GM18502 (cell line): ENCODE data around the gene CEP170B.

Source experiments
- ATAC-seq: cut with Tn5 transposase; IDR thresholded peaks from one replicate; pipeline ENCODE4 v1.9.1; 2021; ENCODE audit warnings: mild to moderate bottlenecking; ENCODE audit not compliant: unreplicated experiment, poor library complexity

Gene CEP170B

GRCh38 chr14:104866451-104867370, 1.6 kb downstream of the CEP170B start:
- no peak for ATAC-seq

GRCh38 chr14:104867371-104868059, 2.4 kb downstream of the CEP170B start:
- ATAC-seq = no peak

- no peak for ATAC-seq
These were observed 3.1 kb downstream of the CEP170B start for GRCh38 chr14:104868060-104868740.

GRCh38 chr14:104868811-104869572, 3.9 kb downstream of the CEP170B start:
- ATAC-seq = no peak

GRCh38 chr14:104869669-104870367, 4.8 kb downstream of the CEP170B start:
- ATAC-seq = no peak

GRCh38 chr14:104870368-104871144, 5.5 kb downstream of the CEP170B start:
- ATAC-seq = no peak

GRCh38 chr14:104871145-104871655, 6.1 kb downstream of the CEP170B start:
- no peak for ATAC-seq

- no peak for ATAC-seq
These were observed 6.8 kb downstream of the CEP170B start for GRCh38 chr14:104871656-104872468.

- no peak for ATAC-seq
These were observed 7.6 kb downstream of the CEP170B start for GRCh38 chr14:104872469-104873341.

- ATAC-seq = no peak
These were observed 8.4 kb downstream of the CEP170B start for GRCh38 chr14:104873380-104874055.

GRCh38 chr14:104874110-104874531, 9.1 kb downstream of the CEP170B start:
- no peak for ATAC-seq

- ATAC-seq = no peak
These were observed 9.7 kb downstream of the CEP170B start for GRCh38 chr14:104874571-104875411.

GRCh38 chr14:104875412-104875751, 10.3 kb downstream of the CEP170B start:
- no peak for ATAC-seq

- no peak for ATAC-seq
These were observed 10.7 kb downstream of the CEP170B start for GRCh38 chr14:104875811-104876210.

GRCh38 chr14:104876251-104876699, 11.2 kb downstream of the CEP170B start:
- no peak for ATAC-seq
